ENCODE measurements around the gene IFT52. TPM values are rescaled to one million over a fixed set of nuclear protein-coding genes. Genes with fewer than 3 reads are reported as not detected.

The IFT52 gene
- total and polyA plus RNA-seq, 7 donors, result 15.7 to 46.3 (median 30.7) TPM

DNA sequence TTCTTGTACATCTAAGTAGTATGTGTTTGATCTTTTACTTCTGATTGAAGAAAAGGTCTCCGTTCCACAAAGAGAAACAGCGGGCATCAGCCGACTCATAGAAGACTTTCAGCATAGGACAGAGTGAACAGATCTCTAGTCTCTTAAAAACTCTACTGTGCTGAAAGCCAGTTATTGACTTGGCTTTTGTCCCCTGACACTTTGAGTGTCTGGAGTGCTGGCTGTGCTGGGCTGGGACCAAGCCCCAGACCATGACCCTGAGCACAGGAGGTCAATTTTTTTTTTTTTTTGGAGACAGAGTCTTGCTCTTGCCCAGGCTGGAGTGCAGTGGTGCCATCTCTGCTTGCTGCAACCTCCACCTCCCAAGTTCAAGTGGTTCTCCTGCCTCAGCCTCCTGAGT is 104.0 kb downstream of the IFT52 start:
- Histone ChIP-seq H3K27me3 (no peaks in the 10 kb centered on the region), H3K9me3 (no peaks in the 10 kb centered on the region), H3K4me1 (no peaks in the 10 kb centered on the region), H3K27ac (no peak overlapping the region), H3K4me3 (no peak overlapping the region), H3K36me3 (no peaks in the 10 kb centered on the region)
- 88 to 98% methylated on average over 3 of the region's 3 CpGs for WGBS, 2 donors
- intact Hi-C loops (cut with DNase I), result no loop called here
- TF ChIP-seq POLR2AphosphoS5 (IDR thresholded peaks at IDR 0.05) (no peak), CTCF (IDR thresholded peaks at IDR 0.05) (no peak), EP300 (IDR thresholded peaks at IDR 0.05) (no peak), POLR2A (IDR thresholded peaks at IDR 0.05) (no peak)
- DNase-seq, result no peak

- intact Hi-C loops (cut with DNase I), result no loop called here
- Histone ChIP-seq H3K36me3 (no peaks in the 10 kb centered on the region), H3K27me3 (no peaks in the 10 kb centered on the region), H3K27ac (no peak overlapping the region), H3K4me3 (no peak overlapping the region), H3K9me3 (no peaks in the 10 kb centered on the region), H3K4me1 (no peaks in the 10 kb centered on the region)
- DNase-seq, result no peak
- 85 to 93% methylated on average over 8 of the region's 8 CpGs for WGBS, 2 donors
- TF ChIP-seq EP300 (IDR thresholded peaks at IDR 0.05), result no peak
- no peak for TF ChIP-seq POLR2AphosphoS5 (IDR thresholded peaks at IDR 0.05)
- TF ChIP-seq POLR2A (IDR thresholded peaks at IDR 0.05), result no peak
- TF ChIP-seq CTCF (IDR thresholded peaks at IDR 0.05), result no peak
These were observed 104.8 kb downstream of the IFT52 start for GRCh38 chr20:43695571-43695970.

Other genes starting within 250 kb of the IFT52 start
- 10 to 100 TPM; 29.6 to 75.6 (median 47.3) TPM for gene SRSF6, start 133.0 kb upstream of the IFT52 start, total RNA-seq
- 10 to 100 TPM; 39.1 to 78.9 (median 51.7) TPM for gene SRSF6, start 133.0 kb upstream of the IFT52 start, polyA plus RNA-seq
- 10 to 100 TPM in 3 of 4 donors, 1 to 10 TPM in 1; 9.0 to 26.9 (median 11.8) TPM for gene L3MBTL1, start 83.2 kb upstream of the IFT52 start, total RNA-seq
- gene L3MBTL1, start 83.2 kb upstream of the IFT52 start, polyA plus RNA-seq, result 1 to 10 TPM in 2 of 3 donors, under 1 TPM in 1; 0.46 to 5.0 (median 1.2) TPM
- gene SGK2, start 31.9 kb upstream of the IFT52 start, total RNA-seq, result 1 to 10 TPM in 1 of 4 donors, under 1 TPM in 2, not detected in 1; 0.66 to 8.3 (median 0.71) TPM
- gene SGK2, start 31.9 kb upstream of the IFT52 start, polyA plus RNA-seq, result 100 to 1,000 TPM in 1 of 3 donors, 10 to 100 TPM in 2; 46.2 to 114 (median 49.2) TPM
- under 1 TPM in 1 of 4 donors, not detected in 3; 0.27 TPM for gene MYBL2, start 76.2 kb downstream of the IFT52 start, total RNA-seq
- gene MYBL2, start 76.2 kb downstream of the IFT52 start, polyA plus RNA-seq, result 10 to 100 TPM in 1 of 3 donors, 1 to 10 TPM in 2; 1.2 to 40.6 (median 6.9) TPM
- gene GTSF1L, start 136.1 kb downstream of the IFT52 start, total RNA-seq, result not detected
- under 1 TPM in 1 of 3 donors, not detected in 2; 0.17 TPM for gene GTSF1L, start 136.1 kb downstream of the IFT52 start, polyA plus RNA-seq